Mammary epithelial cell (primary cell): ENCODE results near the gene HIGD1C.

Experiments used
- EZH2 ChIP-seq: IDR thresholded peaks from 2 replicates; pipeline ENCODE4 v1.6.1; 2012; ENCODE audit warnings: low read length, inconsistent platforms, borderline replicate concordance
- TF ChIP-seq, protein P1 (sequence below), 2 donors: IDR thresholded peaks in 1 of 2; conservative IDR thresholded peaks in 1 of 2; 2 replicates each; pipeline ENCODE4 v1.5.1; 2011 to 2012; ENCODE audit warnings: inconsistent platforms in 2 of 2, low read length in 2 of 2, mild to moderate bottlenecking in 2 of 2, control low read depth in 1 of 2, low read depth in 1 of 2; ENCODE audit not compliant: insufficient read depth in 1 of 2; ENCODE audit errors: extremely low read depth in 1 of 2

DNA sequence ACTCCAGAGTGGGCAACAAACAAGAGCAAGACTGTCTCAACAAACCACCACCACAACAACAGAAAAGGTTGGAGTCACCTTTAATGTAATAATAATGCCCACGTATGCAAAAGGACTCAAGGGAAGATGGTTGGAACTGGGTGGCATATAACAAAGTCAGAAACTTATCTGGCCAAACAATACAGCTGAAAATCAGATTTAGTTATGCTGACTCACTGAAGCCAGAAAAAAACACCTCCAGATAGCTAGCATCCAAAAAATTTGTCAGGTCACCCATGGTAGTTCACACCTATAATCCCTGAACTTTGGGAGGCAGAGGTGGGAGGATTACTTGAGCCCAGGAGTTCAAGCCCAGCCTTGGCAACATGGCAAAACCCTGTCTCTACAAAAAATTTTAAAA is 49.5 kb downstream of the HIGD1C start:
- TF ChIP-seq, protein P1, sequence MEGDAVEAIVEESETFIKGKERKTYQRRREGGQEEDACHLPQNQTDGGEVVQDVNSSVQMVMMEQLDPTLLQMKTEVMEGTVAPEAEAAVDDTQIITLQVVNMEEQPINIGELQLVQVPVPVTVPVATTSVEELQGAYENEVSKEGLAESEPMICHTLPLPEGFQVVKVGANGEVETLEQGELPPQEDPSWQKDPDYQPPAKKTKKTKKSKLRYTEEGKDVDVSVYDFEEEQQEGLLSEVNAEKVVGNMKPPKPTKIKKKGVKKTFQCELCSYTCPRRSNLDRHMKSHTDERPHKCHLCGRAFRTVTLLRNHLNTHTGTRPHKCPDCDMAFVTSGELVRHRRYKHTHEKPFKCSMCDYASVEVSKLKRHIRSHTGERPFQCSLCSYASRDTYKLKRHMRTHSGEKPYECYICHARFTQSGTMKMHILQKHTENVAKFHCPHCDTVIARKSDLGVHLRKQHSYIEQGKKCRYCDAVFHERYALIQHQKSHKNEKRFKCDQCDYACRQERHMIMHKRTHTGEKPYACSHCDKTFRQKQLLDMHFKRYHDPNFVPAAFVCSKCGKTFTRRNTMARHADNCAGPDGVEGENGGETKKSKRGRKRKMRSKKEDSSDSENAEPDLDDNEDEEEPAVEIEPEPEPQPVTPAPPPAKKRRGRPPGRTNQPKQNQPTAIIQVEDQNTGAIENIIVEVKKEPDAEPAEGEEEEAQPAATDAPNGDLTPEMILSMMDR (conservative IDR thresholded peaks at IDR 0.05 in 1 of 2, IDR thresholded peaks at IDR 0.05 in 1 of 2; ENCODE audit: extremely low read depth in 1 of 2, insufficient read depth in 1 of 2, low read depth in 1 of 2, low read length in 2 of 2), result no peak
- no peak for TF ChIP-seq EZH2
